AG08395 (cell line): ENCODE data around the gene AHCYL2.

Experiments
- DNase-seq: peaks from one replicate; pipeline ENCODE4 v3.0.0; 2012; ENCODE audit warnings: mixed read lengths, low spot score

Gene AHCYL2

GRCh38 chr7:129224251-129225205 is at the start of gene AHCYL2:
Gene AHCYL2, plus strand, starts transcription at chr7:129225030.
- peak; percentile 96 for DNase-seq

GRCh38 chr7:129176916-129177710 is 47.7 kb upstream of the AHCYL2 start:
- DNase-seq, result no peak

GRCh38 chr7:129184981-129185670 is 39.7 kb upstream of the AHCYL2 start:
- no peak for DNase-seq

DNA sequence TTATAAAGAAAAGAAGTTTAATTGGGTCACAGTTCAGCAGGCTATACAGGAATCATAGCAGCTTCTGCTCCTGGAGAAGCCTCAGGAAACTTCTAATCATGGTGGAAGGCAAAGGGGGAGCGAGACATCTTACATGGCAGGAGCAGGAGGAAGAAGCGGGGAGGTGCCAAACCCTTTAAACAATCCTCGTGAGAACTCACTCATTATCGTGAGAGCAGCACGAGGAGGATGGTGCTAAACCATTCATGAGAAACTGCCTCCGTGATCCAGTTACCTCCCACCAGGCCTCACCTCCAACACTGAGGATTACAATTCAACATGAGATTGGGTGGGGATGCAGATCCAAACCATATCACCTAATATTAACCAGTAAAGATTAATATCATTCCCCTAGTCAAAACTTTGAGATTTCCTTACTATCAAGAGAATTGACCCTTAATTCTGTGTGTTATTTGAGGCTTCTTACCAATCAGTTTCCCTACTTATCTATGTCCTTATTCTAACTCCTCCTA is 38.0 kb upstream of the AHCYL2 start:
- DNase-seq, result no peak

DNA sequence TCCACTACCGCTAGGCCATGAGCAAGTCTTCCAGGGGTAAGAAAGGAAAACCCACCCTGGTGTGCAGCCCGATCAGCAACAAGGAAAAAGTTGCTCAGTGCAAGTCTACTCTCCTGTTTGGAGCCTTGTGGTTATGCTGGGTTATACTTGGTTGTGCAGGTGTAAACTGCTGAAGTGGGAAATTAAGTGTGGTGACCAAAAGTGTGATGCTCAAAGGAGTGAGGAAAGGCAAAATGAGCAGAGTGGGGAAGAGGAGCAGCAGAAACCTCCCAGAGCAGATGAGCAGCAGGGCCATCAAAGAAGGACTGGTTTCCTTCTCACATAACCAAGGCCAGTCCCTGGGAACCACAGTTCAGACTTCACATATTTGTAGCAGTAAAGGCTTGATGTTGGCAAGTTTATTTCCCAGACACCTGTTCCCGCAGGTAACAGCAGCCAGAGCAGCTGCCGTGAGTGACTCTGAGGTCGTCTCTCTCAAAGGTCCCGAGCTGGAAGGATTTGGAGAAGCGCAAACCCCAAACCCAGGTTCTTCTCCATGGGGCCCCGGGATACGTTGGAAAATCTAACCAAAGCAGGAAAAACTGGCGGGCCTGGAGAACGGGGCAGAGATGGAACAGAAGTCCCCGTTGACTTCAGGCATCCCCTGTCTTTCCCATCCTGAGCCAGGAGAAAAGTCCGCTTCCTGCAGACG is 37.0 kb upstream of the AHCYL2 start:
- no peak for DNase-seq

GRCh38 chr7:129188372-129188891 is 36.4 kb upstream of the AHCYL2 start, which contains the start of gene SMO:
Gene SMO, plus strand, starts transcription at chr7:129188633. Its CDS starts 519 bp downstream, at chr7:129189152.
- DNase-seq, result peak; percentile 50

DNA sequence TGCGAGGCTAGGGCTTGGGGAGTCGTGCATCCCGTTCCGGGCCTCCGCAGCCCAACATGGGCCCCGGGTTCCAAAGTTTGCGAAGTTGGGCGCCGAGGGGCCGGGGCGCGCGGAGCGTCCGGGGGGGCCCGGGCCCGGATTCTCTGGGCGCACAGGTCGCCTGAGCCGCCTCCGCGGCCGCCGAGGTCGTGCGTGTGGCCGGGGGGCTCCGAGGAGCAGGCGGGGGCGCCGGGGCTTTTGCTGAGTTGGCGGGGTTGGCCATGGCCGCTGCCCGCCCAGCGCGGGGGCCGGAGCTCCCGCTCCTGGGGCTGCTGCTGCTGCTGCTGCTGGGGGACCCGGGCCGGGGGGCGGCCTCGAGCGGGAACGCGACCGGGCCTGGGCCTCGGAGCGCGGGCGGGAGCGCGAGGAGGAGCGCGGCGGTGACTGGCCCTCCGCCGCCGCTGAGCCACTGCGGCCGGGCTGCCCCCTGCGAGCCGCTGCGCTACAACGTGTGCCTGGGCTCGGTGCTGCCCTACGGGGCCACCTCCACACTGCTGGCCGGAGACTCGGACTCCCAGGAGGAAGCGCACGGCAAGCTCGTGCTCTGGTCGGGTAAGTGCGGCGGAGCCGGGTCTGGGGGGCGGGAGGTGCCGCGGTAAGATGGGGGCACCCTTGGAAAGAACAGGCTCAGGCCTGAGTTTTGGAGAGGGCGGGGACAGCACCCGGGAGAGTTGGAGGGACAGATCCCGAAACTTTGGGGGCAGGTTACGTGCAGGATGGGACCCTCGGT is 35.8 kb upstream of the AHCYL2 start:
- DNase-seq, result peak; percentile 39

DNA sequence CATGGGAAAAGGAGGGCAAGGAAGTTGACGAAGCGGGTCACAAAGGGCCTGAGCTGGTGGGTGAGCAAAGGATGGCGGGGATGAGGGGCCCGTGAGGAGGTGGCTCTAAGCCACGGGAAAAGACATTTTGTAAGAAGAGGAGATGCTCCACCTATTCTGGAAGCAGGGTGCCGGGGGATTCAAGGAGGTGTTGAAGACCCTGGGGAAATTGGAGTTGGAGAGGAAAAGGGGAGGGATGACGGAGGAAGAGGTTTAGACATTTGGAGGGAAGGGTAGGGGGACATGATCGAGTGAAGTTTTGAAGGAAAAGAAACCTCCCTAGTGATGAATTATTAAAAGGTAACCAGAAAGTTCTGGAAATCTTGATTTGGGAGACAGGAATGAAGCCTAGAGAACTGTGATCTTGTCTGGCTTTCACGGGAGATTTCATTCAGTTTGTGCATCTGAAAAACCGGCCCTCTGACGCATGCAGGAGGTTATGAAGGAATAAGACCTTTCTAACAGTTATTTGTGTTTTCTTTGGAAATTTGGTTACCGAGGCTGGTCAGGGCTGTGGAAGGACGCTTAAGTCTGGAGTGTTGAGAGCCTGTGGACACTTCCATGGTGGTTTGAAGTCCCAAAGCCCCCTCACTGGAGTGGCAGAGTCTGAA is 35.0 kb upstream of the AHCYL2 start:
- DNase-seq, result no peak

DNA sequence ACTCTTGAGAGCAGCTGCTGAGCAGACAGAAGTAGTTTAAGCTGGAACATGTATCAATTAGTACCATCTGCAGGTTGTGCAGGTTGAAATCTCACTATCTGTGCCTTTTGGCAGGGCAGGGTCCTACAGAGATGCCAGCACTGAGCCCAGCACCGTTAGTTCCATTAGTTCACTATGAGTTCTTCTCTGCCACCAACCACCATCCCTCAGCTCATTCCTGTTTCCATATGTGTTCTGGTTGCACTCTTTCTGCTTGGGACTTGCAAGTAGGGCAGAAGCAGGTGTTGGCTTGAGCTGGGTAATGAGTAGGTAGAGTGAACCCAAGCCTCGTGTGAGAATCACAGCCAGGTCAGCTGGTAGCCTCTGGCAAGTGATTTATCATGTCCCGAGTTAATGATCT is 33.6 kb upstream of the AHCYL2 start:
- no peak for DNase-seq

DNA sequence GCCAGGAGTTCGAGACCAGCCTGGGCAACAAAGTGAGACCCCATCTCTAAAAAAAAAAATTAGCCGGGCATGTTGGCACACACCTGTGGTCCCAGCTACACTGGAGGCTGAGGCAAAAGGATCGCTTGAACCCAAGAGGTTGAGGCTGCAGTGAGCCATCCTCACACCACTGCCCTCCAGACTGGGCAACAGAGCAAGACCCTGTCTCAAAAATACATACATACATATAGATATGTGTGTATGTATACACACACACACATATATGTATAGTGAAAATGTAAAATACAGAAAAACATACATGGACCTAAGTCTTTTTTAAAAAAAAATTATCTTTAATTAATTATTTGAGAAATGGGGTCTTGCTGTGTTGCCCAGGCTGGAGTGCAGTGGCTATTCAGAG is 30.9 kb upstream of the AHCYL2 start:
- no peak for DNase-seq

GRCh38 chr7:129197771-129198170 is 27.1 kb upstream of the AHCYL2 start:
- no peak for DNase-seq

- DNase-seq, result no peak
Measured at GRCh38 chr7:129199406-129199805, 25.4 kb upstream of the AHCYL2 start.

DNA sequence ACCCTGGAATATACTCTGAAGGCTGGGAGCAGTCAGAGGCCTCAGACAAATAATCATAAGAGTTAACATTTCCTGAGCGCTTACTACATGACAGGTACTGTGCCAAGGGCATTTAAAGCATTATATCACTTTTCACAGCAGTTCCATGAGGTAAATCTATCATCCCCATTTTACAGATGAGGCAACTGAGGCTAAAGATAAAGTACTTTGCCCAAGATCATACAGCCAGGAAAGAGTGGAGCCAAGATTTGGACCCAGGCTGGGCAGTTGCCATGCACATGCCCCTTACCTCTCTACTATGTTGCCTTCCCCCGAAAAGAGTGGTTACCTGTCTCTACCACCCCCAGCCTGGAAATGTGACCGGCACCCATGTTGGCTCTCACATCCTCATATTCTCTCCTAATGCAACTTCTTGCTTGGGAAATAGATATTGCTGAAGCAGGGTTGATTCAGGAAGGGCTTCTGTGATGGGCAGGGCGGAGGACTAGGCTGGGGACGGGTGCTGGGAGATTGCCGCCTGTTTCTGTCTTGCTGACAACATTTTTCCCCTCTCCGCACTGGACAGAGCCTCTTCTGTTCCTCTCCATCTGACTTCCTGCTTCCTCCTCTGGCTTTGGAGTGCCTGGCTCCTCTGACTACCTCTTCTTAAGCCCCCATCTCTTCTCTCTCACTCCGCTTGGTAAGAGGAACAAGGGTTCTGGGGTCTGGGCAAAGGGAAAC is 22.6 kb upstream of the AHCYL2 start:
- no peak for DNase-seq

DNA sequence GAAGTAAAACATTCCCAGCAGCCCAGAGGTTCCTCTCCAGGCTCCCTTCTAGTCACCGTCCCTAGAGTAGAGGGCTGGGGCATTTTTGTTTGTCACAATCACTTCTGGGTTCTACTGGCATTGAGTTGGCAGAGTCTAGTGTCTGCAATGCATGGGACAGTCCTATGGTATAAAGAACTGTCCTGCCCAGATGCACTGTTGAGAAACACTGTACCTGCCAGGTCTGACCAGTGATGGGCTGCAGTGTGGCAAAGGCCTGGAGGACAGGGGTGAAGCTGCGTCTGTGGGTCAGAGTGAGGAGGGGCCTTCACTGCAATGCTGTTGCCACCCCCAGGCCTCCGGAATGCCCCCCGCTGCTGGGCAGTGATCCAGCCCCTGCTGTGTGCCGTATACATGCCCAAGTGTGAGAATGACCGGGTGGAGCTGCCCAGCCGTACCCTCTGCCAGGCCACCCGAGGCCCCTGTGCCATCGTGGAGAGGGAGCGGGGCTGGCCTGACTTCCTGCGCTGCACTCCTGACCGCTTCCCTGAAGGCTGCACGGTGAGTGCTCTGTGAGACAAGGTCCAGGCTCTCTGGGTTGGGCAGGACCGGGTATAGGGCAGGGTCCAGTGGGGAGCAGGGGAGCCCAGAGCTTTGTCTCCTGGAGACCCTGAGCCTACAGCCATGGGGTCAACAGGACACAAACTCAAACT is 21.6 kb upstream of the AHCYL2 start:
- no peak for DNase-seq

DNA sequence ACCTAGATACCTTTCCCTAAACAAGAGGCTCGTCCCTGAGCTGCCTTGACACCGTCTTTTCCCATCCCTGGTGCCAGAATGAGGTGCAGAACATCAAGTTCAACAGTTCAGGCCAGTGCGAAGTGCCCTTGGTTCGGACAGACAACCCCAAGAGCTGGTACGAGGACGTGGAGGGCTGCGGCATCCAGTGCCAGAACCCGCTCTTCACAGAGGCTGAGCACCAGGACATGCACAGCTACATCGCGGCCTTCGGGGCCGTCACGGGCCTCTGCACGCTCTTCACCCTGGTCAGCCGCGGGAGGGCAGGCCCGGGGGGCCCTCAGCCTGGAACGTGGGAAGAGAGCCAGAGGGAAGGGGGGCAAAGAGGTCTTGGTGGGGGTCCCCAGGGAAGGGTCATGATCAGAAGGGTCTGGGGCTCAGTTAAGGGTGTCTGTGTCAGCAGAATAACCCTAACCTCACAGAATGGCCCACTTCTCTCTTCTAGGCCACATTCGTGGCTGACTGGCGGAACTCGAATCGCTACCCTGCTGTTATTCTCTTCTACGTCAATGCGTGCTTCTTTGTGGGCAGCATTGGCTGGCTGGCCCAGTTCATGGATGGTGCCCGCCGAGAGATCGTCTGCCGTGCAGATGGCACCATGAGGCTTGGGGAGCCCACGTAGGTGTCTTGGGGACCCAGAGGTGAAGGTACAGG is 19.6 kb upstream of the AHCYL2 start:
- DNase-seq, result no peak

- DNase-seq, result no peak
Measured at GRCh38 chr7:129205987-129206785, 18.6 kb upstream of the AHCYL2 start.

DNA sequence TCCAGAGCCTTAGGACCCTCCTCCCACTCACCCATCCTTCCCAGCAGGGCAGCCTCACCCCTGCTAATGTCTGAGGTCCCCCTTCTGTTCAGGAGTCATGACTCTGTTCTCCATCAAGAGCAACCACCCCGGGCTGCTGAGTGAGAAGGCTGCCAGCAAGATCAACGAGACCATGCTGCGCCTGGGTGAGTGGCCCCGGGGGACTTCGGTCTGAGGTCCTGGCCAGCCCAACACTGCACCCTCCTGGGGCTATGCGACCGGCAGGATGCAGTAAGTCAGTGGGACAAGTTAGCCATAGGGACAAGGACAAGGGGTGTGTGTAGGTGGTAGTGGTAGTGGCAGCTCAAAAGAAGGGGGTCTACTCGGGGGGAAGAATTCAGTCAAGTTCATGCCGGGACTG is 16.2 kb upstream of the AHCYL2 start:
- no peak for DNase-seq
